Astrocyte (in vitro differentiated cells and primary cell): ENCODE results near the gene CTNNB1.

Experiments used
- CTCF ChIP-seq: IDR thresholded peaks from 2 replicates; pipeline ENCODE4 v1.5.1; 2011; ENCODE audit warnings: low read depth, mild to moderate bottlenecking, inconsistent platforms, low read length, moderate library complexity; ENCODE audit not compliant: insufficient read depth
- EZH2 ChIP-seq: IDR thresholded peaks from 2 replicates; pipeline ENCODE4 v1.6.1; 2012; ENCODE audit warnings: mild to moderate bottlenecking, low read length, inconsistent platforms; ENCODE audit not compliant: insufficient read depth

- TF ChIP-seq CTCF = no peak
- TF ChIP-seq EZH2 = no peak
Observed at GRCh38 chr3:41159588-41160189, 39.6 kb upstream of the CTNNB1 start.
